Vein endothelial cell (primary cell): ENCODE data around the gene SERPINA6. TPM values are rescaled to one million over a fixed set of nuclear protein-coding genes. Genes with fewer than 3 reads are reported as not detected.

Experiments
- total RNA-seq: library from RNA; depleted of rRNA; stranded (reverse); fragments of >200 nt; gene quantifications from 2 replicates; pipeline ENCODE4 v1.2.3, GENCODE V29; 2012

The SERPINA6 gene, protein sequence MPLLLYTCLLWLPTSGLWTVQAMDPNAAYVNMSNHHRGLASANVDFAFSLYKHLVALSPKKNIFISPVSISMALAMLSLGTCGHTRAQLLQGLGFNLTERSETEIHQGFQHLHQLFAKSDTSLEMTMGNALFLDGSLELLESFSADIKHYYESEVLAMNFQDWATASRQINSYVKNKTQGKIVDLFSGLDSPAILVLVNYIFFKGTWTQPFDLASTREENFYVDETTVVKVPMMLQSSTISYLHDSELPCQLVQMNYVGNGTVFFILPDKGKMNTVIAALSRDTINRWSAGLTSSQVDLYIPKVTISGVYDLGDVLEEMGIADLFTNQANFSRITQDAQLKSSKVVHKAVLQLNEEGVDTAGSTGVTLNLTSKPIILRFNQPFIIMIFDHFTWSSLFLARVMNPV
- not detected in 2 replicates for total RNA-seq

DNA sequence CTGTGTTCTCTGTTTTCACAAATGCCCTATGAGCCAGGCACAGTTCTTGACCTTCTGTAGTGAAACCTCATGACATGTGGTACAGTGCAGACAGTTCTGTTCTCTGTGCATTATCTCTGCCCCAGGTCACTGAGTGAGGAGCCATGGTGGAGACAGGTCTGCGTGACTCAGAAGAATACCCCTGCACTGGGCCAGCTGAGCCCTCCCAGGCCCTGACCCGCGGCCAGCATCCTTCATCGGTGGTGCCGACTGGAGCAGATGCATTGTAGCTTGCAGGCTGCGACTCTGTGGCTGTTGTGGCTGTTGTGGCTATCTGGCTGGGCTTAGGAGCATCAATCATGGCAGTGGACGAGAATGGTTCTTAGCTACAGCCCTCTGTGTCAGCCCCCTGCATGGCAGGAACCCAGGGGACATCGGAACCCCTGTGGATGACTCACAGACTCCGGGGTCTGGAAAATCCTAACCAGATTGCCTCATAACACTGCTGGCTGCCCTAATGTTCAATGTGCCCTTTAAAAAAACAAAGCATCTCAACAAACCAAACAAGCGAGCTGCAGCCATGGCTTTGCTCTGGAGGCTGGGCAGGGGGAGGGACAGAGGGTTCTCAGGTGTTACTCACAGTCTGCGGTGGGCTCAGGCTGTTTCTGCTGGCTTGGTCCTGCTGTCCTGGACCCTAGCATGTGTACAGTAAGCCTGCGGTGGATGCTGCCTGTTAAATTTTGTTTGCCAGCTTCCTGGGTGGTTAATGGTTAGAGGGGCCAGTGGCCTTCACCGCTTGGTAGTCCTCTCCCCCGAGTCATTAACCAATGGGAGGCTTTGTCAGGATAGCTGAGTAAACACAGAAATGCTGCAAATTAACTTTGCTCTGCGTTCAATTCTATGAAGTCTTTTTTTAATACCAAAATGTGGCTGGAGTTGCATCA lies at the start of gene SERPINA6:
Gene SERPINA6 (minus strand): TSS at position 689 of the 923 bp plus-strand sequence. CDS start 8,688 bp downstream, outside the sequence.

DNA sequence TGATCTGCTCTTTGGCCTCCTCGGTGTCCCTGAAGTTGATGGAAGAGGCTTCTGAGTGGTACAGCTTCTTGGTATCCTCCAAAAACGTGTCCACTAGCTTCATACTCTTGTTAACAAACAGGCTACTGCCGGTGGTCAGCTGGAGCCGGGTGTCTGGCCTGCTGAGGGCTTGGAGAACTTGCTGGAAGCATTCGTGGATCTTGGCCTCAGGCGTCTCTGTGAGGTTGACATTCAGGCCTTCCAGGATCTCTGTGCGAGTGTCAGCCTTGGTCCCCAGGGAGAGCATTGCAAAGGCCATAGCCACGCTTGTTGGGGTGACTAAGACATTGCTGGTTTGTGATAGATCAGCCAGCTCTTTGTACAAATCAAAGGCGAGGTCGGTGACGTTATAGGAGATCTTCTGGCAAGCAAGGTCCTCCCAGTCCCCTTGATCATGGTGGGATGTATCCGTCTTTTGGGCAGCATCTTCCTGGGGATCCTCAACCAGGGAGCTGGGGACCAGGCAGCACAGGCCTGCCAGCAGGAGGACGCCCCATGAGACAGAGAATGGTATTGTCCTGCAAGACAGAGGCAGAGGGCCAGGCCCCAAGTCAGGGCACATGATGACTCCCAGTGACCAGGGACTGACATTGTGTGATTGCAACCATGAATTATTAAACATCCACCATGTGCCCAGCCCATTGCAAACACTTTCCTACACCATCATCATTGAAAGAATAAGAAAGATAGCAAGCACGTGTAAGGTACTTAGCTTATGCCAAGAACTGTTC lies 43.2 kb upstream of the SERPINA6 start, which contains the start of gene SERPINA2:
Gene SERPINA2 (minus strand): TSS at position 553 of the 770 bp plus-strand sequence.

DNA sequence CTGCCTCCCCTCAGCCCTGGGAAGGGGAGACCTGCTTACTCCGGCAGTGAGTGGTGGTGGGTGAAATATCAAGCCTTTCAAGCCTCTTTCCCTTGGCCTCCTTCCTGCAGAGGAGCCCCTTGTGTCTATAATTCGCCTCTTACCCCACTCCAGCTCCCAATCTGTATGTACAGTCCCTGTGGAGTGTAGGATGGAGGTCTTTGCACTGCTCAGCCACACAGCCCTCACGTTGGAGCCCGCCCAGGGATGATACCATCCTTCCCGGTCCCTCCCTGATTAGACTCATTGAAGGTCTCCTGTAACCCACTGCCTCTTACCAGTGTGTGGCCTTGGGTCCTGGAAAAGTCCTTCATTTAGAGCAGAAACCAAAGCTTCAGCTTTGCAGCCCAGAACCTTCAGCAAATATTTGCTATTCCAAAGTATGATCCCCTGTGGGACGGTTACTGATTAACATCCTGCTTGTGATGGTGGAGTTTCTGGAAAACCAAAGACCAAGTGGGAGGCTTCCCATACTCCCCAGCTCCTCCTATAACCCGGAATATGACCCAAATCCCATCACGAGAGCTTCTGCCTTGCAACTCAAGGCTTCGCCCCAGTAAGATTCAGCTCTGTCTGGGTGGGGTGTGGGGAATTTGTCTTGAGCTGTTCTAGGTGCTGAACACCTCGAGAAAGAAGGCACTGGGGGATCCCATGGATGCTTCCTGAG lies 30.1 kb downstream of the SERPINA6 start, which contains the start of gene SERPINA10:
Gene SERPINA10 (minus strand): TSS at position 397 of the 706 bp plus-strand sequence. CDS start 2,675 bp downstream, outside the sequence.

Other genes starting within 250 kb of the SERPINA6 start
- 118 and 122 TPM in 2 replicates for gene DDX24, start 242.1 kb downstream of the SERPINA6 start, total RNA-seq
- 6.0 and 10.5 TPM in 2 replicates for gene IFI27L1, start 242.0 kb downstream of the SERPINA6 start, total RNA-seq
- gene IFI27, start 212.6 kb downstream of the SERPINA6 start, total RNA-seq, result 22.2 and 28.8 TPM in 2 replicates
- gene IFI27L2, start 193.7 kb downstream of the SERPINA6 start, total RNA-seq, result 11.8 and 13.4 TPM in 2 replicates
- gene PPP4R4, start 149.0 kb downstream of the SERPINA6 start, total RNA-seq, result not detected in 2 replicates
- gene SERPINA10, start 30.1 kb downstream of the SERPINA6 start, total RNA-seq, result not detected in 2 replicates
- gene SERPINA2, start 43.4 kb upstream of the SERPINA6 start, total RNA-seq, result not detected in 2 replicates
- not detected in 2 replicates for gene SERPINA1, start 65.3 kb upstream of the SERPINA6 start, total RNA-seq
- not detected in 2 replicates for gene SERPINA11, start 129.5 kb upstream of the SERPINA6 start, total RNA-seq
- not detected in 2 replicates for gene SERPINA9, start 152.9 kb upstream of the SERPINA6 start, total RNA-seq
- gene SERPINA12, start 186.1 kb upstream of the SERPINA6 start, total RNA-seq, result not detected in 2 replicates
- not detected in 2 replicates for gene SERPINA4, start 238.1 kb upstream of the SERPINA6 start, total RNA-seq